ENCODE measurements around the gene SPARC.

DNA sequence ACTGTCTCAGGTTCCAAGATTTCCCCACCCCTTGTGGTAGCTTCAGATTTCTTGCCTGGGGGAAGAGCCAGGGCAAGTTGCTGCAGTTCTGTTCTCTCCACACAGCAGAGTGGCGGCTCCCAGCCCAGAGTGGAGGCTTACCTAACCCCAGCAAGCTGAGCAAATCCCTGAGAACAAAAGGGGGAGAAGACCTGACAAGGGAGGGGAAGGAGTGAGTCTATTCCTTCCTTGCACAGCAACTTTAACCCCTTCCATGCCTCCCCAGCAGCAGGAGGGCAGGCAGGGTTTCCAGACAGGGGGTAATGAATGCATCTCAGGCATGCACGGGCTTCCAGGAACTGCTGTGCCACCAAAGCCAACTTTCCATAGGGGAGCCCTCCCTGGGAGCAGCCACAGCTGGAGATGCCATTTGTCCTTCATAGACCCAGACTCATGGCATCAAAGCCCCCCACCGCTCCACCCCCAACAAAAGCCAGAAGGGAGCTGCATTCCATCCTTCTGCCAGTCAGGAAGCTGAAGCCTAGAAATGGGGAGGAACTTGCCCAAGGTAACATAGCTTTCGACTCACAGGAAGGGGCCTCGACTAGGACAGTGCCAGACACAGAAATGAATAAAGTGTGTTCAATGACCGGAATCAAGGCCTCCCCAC is 66.8 kb downstream of the SPARC start:
- TF ChIP-seq POLR2AphosphoS5 (IDR thresholded peaks at IDR 0.05; ENCODE audit: borderline replicate concordance, low read depth, low read length) (no peak), EZH2 (IDR thresholded peaks at IDR 0.05) (no peak), FOXP2 (optimal IDR thresholded peaks at IDR 0.05; ENCODE audit: control extremely low read depth, extremely low read length, insufficient read depth) (no peak)

All from SK-N-MC (cell line).